Cardiac fibroblast (primary cell): ENCODE measurements around the gene PCGF3.
"Not testable (repeated sequence)": the region's sequence is repeated elsewhere in the genome, so short reads cannot be mapped to it uniquely, and the experiment has no call there.

ENCODE experiments used
- DNase-seq, 2 donors: peaks; one replicate each; pipeline versions ENCODE4 v3.0.0 to v3.0.0-alpha.2; 2010; ENCODE audit warnings: low read depth in 2 of 2
- H3K4me3 ChIP-seq, 2 donors: replicated peaks in 1 of 2; 1 replicate in 1 of 2; 2 replicates in 1 of 2; pipeline ENCODE4 v1.5.1; 2011; ENCODE audit warnings: low read depth in 2 of 2, low read length in 2 of 2, mild to moderate bottlenecking in 2 of 2, moderate library complexity in 1 of 2
- TF ChIP-seq, protein P1 (sequence below): IDR thresholded peaks from one replicate; pipeline ENCODE4 v1.5.1; 2011; ENCODE audit warnings: low read depth, mild to moderate bottlenecking, low read length, inconsistent platforms

Gene PCGF3

DNA sequence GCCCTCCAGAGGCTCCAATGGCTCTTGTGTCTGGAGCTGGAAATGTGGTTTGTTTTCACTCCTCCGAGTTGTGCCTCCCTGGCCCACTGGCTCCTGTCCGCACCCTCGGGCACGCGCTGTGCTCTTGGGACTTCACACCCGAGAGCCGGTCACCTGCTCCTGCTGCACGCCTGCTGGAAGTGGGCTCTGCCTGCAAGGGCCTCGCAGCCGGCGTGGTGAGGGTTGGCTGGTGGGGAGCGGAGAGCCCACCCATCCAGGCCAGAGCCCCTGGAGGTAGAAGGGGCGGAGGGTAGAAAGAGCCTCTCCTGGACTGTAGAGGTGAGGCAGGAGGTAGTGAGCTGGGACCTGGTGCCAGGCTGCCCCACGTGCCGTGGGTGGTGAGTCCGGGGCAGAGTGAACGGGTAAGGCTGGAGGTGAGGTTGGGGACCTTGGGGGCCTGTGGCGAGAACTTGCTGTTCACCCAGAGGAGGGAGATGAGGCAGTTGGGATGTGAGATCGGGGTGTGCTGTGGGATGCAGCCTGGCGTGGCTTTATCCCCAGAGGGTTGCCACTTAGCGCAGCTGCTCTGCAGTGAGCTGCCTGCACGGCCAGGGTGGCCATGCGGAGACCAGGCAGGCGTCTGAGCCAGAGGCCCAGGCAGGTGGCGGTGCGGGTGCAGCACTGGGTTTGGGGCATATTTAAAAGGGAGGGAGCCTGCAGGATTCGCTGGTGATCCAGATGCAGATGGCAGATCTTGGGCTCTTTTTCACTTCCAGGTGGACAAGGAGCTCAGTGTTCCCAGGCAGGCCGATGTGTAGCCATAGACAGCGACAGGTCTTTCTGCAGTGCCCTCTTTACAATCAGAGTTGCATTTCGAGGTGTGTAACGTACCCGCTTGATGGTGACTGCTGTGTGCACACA is 48.8 kb downstream of the PCGF3 start:
- TF ChIP-seq, protein P1, sequence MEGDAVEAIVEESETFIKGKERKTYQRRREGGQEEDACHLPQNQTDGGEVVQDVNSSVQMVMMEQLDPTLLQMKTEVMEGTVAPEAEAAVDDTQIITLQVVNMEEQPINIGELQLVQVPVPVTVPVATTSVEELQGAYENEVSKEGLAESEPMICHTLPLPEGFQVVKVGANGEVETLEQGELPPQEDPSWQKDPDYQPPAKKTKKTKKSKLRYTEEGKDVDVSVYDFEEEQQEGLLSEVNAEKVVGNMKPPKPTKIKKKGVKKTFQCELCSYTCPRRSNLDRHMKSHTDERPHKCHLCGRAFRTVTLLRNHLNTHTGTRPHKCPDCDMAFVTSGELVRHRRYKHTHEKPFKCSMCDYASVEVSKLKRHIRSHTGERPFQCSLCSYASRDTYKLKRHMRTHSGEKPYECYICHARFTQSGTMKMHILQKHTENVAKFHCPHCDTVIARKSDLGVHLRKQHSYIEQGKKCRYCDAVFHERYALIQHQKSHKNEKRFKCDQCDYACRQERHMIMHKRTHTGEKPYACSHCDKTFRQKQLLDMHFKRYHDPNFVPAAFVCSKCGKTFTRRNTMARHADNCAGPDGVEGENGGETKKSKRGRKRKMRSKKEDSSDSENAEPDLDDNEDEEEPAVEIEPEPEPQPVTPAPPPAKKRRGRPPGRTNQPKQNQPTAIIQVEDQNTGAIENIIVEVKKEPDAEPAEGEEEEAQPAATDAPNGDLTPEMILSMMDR = no peak
- no peak overlapping the region for H3K4me3 ChIP-seq
- DNase-seq = no peak

DNA sequence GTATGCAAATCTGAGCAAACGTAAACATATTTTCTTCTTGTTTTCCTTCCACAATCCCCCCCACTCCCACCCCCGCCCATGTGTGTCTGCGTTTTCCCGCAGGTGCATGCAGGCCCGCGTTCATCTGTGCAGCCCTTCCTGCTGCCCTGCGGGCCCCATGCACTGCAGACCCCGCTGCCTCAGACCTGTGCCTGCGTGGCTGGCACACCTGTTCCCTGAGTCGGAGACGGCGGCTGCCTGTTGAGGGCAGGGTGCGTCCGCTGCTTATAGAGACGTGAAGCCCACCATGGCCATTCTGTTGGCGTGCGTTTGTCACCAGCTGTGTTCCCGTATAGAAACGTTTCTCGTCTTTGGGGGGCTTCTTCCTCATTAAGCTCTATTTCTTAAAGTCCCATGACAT is 51.5 kb downstream of the PCGF3 start:
- DNase-seq = no peak
- H3K4me3 ChIP-seq = no peak overlapping the region
- TF ChIP-seq, protein P1 = no peak

DNA sequence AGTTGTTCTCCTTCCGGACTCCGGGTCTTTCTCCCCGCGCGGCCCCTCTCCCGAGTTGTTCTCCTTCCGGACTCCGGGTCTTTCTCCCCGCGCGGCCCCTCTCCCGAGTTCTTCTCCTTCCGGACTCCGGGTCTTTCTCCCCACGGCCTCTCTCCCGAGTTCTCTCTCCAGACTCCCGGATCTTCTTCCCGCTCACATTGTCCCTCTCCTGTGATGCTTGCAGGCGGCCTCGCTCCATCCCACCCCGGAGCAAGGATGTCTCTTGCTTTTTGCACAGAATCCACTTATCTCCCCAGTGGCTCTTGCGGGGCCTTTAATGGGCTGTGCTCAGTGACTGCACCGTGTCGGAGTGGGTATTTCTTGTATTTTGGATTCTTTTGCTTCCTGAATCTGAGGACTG is 54.2 kb downstream of the PCGF3 start:
- not testable (repeated sequence) for H3K4me3 ChIP-seq, DNase-seq

DNA sequence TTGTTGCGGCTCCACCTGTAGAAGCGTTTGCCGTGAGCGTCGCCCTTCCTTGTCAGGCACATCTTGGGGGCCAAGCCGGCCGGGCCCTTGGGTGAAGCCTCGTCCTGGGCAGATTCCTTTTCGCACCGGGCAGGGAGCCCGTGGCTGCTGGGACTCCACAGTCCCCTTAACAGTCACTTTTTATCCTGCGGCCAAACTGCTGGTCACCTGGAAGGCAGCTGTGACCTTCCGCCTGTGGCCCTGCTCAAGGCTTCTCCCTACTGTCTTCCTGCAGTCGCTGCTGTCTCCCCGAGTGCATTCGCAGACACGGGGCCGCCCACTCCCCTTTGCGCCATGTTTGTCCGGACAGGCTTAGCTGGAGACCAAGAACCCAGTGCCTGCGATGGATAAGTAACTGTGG is 55.0 kb downstream of the PCGF3 start:
- DNase-seq = no peak
- no peak overlapping the region for H3K4me3 ChIP-seq
- TF ChIP-seq, protein P1 = no peak

DNA sequence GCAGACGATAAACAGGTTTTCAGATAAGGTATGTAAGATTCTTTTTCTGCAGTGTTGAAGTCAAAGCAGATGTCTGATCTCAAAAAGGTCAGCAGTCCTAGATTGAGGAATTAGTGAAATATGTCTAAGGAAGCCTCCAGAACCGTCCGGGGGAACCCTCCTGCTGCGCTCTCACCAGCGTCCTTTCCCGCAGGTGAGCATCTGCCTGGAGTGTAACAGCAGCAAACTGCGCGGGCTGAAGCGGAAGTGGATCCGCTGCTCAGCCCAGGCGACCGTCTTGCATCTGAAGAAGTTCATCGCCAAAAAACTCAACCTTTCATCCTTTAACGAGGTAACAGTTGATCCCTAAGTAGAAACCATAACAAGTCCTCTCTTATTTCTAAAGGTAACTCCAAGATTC is 55.5 kb downstream of the PCGF3 start:
- DNase-seq = no peak
- TF ChIP-seq, protein P1 = no peak
- H3K4me3 ChIP-seq = no peak overlapping the region

DNA sequence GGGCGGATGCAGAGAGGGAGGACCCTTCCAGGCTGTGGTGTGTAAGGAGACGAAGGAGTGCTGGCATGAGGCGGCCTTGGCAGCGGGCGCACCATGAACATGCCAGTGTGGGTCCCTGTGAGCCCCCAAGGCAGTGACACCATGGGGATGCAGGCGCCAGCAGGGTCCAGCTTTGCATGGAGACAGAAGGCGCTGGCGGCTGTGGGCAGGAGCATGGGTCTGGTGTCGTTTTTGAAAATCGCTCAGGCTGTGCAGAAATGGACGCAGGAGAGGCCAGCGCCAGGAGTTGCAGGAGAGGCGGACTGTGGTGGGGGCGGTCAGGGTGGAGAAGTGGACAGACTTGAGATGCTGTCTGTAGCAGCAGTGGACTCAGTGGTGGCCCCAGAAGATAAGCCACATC is 56.1 kb downstream of the PCGF3 start:
- H3K4me3 ChIP-seq = no peak overlapping the region
- TF ChIP-seq, protein P1 = no peak
- DNase-seq = no peak

DNA sequence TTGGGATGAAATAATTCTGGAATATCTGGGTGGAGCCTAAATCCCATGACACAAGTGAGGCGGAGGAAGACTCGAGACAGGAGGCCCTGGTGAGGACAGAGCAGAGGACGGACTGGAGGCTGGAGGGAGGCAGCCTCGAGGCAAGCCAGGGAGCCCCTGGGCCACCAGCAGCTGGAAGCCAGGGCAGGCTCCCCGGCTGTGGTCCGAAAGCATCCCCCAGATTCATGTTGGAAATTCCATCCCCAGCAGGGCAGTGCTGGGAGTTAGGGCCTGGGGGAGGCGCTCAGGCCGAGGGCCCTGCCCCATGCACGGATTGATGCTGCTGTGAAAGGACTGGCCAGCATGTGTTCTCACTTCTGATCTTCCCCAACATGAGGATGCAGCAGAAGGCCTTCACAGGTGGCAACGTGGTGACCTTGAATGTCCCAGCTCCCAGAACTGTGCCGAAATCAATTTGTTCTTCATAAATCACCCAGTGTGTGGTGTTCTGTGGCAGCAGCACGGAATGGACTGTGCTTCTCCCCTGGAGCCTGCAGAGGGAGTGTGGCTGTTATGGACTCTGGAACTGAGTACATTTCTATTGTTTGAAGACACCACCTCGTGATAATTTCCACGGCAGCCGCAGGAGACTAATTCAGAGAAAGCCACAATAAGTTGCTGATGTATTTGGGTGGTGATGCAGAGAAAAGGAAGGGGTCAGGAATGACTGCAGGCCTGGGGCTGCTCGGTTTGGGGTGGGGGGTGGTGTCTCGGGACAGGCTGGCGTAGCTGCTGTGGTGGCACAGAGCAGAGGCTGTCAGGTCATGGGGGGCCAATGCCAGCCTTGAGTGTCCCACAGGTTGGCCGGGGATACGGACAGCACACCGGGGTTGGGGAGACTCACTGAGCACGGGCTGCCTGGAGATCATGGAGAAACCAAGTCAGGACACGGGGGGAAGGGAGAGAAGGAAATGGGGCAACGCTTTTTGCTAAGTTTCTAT is 56.9 kb downstream of the PCGF3 start:
- TF ChIP-seq, protein P1 = peak; percentile 35
- peak; percentile 30 to 39 for DNase-seq
- H3K4me3 ChIP-seq = no peak overlapping the region
